Thyroid gland (tissue), 4 donors: Measurements from ENCODE around the gene PCDHGB2. TPM values are rescaled to one million over a fixed set of nuclear protein-coding genes. Genes with fewer than 3 reads are reported as not detected.
A peak's percentile ranks its signal among the peaks of the same experiment; 100 is the strongest.

Source experiments
- DNase-seq, 2 donors: peaks; one replicate each; pipeline ENCODE4 v3.0.0-alpha.2; 2019
- H3K27ac ChIP-seq, 3 donors: fragments of 200-600 bp; sonication (generic); 1 replicate in 2 of 3; 2 replicates in 1 of 3; pipeline ENCODE4 v1.5.1; 2016 to 2019; ENCODE audit warnings: mild to moderate bottlenecking in 1 of 3, moderate library complexity in 1 of 3
- H3K27me3 ChIP-seq: fragments of 200-600 bp; sonication (generic); one replicate; pipeline ENCODE4 v1.5.1; 2019
- H3K36me3 ChIP-seq, 2 donors: fragments of 200-600 bp; sonication (generic); one replicate each; pipeline ENCODE4 v1.5.1; 2016 to 2019
- H3K4me1 ChIP-seq, 2 donors: fragments of 200-600 bp; sonication (generic); one replicate each; pipeline ENCODE4 v1.5.1; 2017 to 2019
- H3K4me3 ChIP-seq, 3 donors: fragments of 200-600 bp; sonication (generic); replicated peaks in 1 of 3; 1 replicate in 2 of 3; 2 replicates in 1 of 3; pipeline ENCODE4 v1.5.1; 2016; ENCODE audit warnings: mild to moderate bottlenecking in 1 of 3
- H3K9me3 ChIP-seq: fragments of 200-600 bp; sonication (generic); one replicate; pipeline ENCODE4 v1.5.1; 2017
- CTCF ChIP-seq, 6 experiments: fragments of 200-600 bp in 3 of 6; fragments of 450-650 bp in 3 of 6; sonication (generic) in 3 of 6; IDR thresholded peaks; one replicate each; pipeline ENCODE4 v1.5.1; 2016 to 2019; ENCODE audit warnings: antibody characterized with exemption in 6 of 6, mild to moderate bottlenecking in 2 of 6, inconsistent platforms in 1 of 6, moderate library complexity in 1 of 6
- POLR2A ChIP-seq, 2 donors: fragments of 450-650 bp; IDR thresholded peaks; one replicate each; pipeline ENCODE4 v1.6.1; 2017; ENCODE audit warnings: antibody characterized with exemption in 2 of 2, mild to moderate bottlenecking in 2 of 2, moderate library complexity in 1 of 2
- WGBS, 2 donors: methylation state at CpG; one replicate each; pipeline ENCODE4 v1.1.5; 2017; 5-methylcytosine and 5-hydroxymethylcytosine counted together
- intact Hi-C: fragments of 100-400 bp; cut with DNase I; formaldehyde crosslinking; loops from one replicate; pipeline ENCODE4 v1.15.1; 2023
- total RNA-seq, 4 donors: library from RNA; depleted of rRNA; stranded (reverse); fragments of >200 nt; gene quantifications; one replicate each; pipeline ENCODE4 v1.2.3, GENCODE V29; 2016

Gene PCDHGB2
- total RNA-seq, 4 donors from 2014 or later, result 4.4 to 7.6 (median 6.6) TPM

- H3K27ac ChIP-seq, result no peak overlapping the region
- TF ChIP-seq POLR2A (IDR thresholded peaks at IDR 0.05), result no peak
- no peak for TF ChIP-seq CTCF (IDR thresholded peaks at IDR 0.05)
- intact Hi-C loops, result no loop called here
- no peaks in the 10 kb centered on the region for H3K4me1 ChIP-seq
- H3K4me3 ChIP-seq, result no peak overlapping the region
- H3K36me3 ChIP-seq, result no peaks in the 10 kb centered on the region
- WGBS, 2 donors, result 16 to 54% methylated on average over 3 to 5 of the region's 36 CpGs
- no peaks in the 10 kb centered on the region for H3K9me3 ChIP-seq
- no peak for DNase-seq
- H3K27me3 ChIP-seq, result no peaks in the 10 kb centered on the region
Observed at GRCh38 chr5:141351591-141351990, 8.2 kb upstream of the PCDHGB2 start.

- no peak for DNase-seq
- intact Hi-C loops, result no loop called here
- TF ChIP-seq POLR2A (IDR thresholded peaks at IDR 0.05) (no peak), CTCF (IDR thresholded peaks at IDR 0.05) (peak in 5 of 6 experiments; percentile 9 to 30 (median 18))
- no peaks in the 10 kb centered on the region for H3K36me3 ChIP-seq
- no peaks in the 10 kb centered on the region for H3K4me1 ChIP-seq
- H3K27ac ChIP-seq, result no peak within 1 kb of the TSS
- peak within 1 kb of the TSS in 2 of 3 donors; percentile 8 to 13 for H3K4me3 ChIP-seq
- H3K27me3 ChIP-seq, result no peaks in the 10 kb centered on the region
- 14 to 17% methylated on average over 21 to 29 of the region's 29 CpGs for WGBS, 2 donors
- peaks cover 4% of the 10 kb centered on the region for H3K9me3 ChIP-seq
Observed at GRCh38 chr5:141354900-141355469, 4.8 kb upstream of the PCDHGB2 start, which contains the start of gene PCDHGA4. PCDHGA4 (plus strand) TSS chr5:141355021; CDS start chr5:141355108, 87 bp downstream.

- no peaks in the 10 kb centered on the region for H3K27me3 ChIP-seq
- no peak for DNase-seq
- WGBS, 2 donors, result 48 to 62% methylated on average over 24 of the region's 24 CpGs
- no peak overlapping the region for H3K4me3 ChIP-seq
- TF ChIP-seq CTCF (IDR thresholded peaks at IDR 0.05) (no peak), POLR2A (IDR thresholded peaks at IDR 0.05) (no peak)
- no peak overlapping the region for H3K27ac ChIP-seq
- H3K36me3 ChIP-seq, result no peaks in the 10 kb centered on the region
- intact Hi-C loops, result no loop called here
- H3K9me3 ChIP-seq, result peaks cover 4% of the 10 kb centered on the region
- no peaks in the 10 kb centered on the region for H3K4me1 ChIP-seq
Observed at GRCh38 chr5:141355641-141356040, 4.2 kb upstream of the PCDHGB2 start.

- no peak overlapping the region for H3K4me3 ChIP-seq
- no peak overlapping the region for H3K27ac ChIP-seq
- no peaks in the 10 kb centered on the region for H3K4me1 ChIP-seq
- DNase-seq, result no peak
- WGBS, 2 donors, result 75 to 76% methylated on average over 5 of the region's 5 CpGs
- no peaks in the 10 kb centered on the region for H3K27me3 ChIP-seq
- H3K9me3 ChIP-seq, result peaks cover 4% of the 10 kb centered on the region
- H3K36me3 ChIP-seq, result no peaks in the 10 kb centered on the region
- intact Hi-C loops, result no loop called here
- TF ChIP-seq CTCF (IDR thresholded peaks at IDR 0.05) (no peak), POLR2A (IDR thresholded peaks at IDR 0.05) (no peak)
Observed at GRCh38 chr5:141356133-141356532, 3.7 kb upstream of the PCDHGB2 start.

- Histone ChIP-seq H3K4me1 (no peaks in the 10 kb centered on the region), H3K36me3 (no peaks in the 10 kb centered on the region), H3K27me3 (no peaks in the 10 kb centered on the region), H3K9me3 (peaks cover 4% of the 10 kb centered on the region), H3K27ac (no peak overlapping the region), H3K4me3 (no peak overlapping the region)
- TF ChIP-seq CTCF (IDR thresholded peaks at IDR 0.05), result no peak
- WGBS, 2 donors, result 40 to 61% methylated on average over 2 to 15 of the region's 19 CpGs
- DNase-seq, result no peak
- intact Hi-C loops, result no loop called here
Observed at GRCh38 chr5:141356950-141357349, 2.8 kb upstream of the PCDHGB2 start.
